ENCODE results near the gene SMIM9.
A peak's percentile ranks its signal among the peaks of the same experiment; 100 is the strongest.

DNA sequence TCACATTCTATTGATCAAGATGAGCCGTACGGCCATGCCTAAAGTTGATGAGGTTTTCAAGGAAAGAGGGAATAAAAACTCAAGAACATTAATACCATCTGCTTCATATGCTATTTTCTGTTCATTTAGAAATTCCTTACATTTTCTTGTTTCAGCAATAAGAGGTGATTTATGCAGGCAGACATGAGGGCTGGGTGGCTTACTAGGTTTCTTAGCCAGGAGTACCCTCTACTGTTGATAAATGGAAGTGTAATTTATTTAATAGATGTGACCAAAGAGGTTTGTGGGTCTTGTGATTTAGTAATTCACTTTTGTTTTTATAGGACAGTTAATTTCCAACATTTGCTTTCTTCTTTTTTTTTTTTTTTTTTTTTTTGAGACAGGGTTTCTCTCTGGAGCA is 6.4 kb upstream of the SMIM9 start:
- TF ChIP-seq, protein P1, sequence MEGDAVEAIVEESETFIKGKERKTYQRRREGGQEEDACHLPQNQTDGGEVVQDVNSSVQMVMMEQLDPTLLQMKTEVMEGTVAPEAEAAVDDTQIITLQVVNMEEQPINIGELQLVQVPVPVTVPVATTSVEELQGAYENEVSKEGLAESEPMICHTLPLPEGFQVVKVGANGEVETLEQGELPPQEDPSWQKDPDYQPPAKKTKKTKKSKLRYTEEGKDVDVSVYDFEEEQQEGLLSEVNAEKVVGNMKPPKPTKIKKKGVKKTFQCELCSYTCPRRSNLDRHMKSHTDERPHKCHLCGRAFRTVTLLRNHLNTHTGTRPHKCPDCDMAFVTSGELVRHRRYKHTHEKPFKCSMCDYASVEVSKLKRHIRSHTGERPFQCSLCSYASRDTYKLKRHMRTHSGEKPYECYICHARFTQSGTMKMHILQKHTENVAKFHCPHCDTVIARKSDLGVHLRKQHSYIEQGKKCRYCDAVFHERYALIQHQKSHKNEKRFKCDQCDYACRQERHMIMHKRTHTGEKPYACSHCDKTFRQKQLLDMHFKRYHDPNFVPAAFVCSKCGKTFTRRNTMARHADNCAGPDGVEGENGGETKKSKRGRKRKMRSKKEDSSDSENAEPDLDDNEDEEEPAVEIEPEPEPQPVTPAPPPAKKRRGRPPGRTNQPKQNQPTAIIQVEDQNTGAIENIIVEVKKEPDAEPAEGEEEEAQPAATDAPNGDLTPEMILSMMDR (IDR thresholded peaks at IDR 0.05), result peak; percentile 64
- no peak for TF ChIP-seq ZFX (IDR thresholded peaks at IDR 0.05; ENCODE audit: borderline replicate concordance)
